ENCODE measurements around the gene UBR4.

- no peak for TF ChIP-seq CTCF (IDR thresholded peaks at IDR 0.05)
- no peak for TF ChIP-seq POLR2A (IDR thresholded peaks at IDR 0.05)
Measured at GRCh38 chr1:19100028-19100427, 110.0 kb downstream of the UBR4 start.
